DMS 273 (cell line): Measurements from ENCODE around the gene RHOJ.
"Not testable (repeated sequence)": the region's sequence is repeated elsewhere in the genome, so short reads cannot be mapped to it uniquely, and the experiment has no call there.

Experiments
- DNase-seq: peaks from one replicate; lab custom pipeline; 2025; ENCODE audit not compliant: unreplicated experiment; lab: John Stamatoyannopoulos, UW

Gene RHOJ

DNA sequence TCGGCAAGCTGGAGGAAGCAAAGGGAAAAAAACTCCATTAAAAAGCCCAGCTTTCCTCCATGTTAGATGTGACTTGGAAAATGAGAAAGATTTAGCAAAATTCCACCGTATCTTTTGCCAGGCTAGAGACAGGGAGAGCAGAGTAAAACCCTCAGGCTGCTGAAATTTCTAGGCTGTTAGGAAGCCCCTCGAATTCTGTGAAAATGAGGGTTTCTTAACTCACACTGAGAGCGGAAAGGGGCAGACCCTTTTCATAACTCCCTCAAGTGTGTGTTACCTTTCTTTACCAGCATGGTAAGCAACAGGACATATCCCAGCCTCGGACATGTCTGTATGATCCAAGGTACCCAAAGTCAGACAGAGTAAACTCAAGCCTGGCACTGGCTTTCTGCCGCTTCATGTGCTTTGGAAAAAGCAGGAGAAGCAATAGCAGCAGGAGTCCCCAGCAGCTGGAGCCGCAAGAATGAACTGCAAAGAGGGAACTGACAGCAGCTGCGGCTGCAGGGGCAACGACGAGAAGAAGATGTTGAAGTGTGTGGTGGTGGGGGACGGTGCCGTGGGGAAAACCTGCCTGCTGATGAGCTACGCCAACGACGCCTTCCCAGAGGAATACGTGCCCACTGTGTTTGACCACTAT, at the start of gene RHOJ:
TSS of gene RHOJ (plus strand) at position 37 of the 637 bp plus-strand sequence. CDS start at position 464, 427 bp downstream.
- no peak for DNase-seq

DNA sequence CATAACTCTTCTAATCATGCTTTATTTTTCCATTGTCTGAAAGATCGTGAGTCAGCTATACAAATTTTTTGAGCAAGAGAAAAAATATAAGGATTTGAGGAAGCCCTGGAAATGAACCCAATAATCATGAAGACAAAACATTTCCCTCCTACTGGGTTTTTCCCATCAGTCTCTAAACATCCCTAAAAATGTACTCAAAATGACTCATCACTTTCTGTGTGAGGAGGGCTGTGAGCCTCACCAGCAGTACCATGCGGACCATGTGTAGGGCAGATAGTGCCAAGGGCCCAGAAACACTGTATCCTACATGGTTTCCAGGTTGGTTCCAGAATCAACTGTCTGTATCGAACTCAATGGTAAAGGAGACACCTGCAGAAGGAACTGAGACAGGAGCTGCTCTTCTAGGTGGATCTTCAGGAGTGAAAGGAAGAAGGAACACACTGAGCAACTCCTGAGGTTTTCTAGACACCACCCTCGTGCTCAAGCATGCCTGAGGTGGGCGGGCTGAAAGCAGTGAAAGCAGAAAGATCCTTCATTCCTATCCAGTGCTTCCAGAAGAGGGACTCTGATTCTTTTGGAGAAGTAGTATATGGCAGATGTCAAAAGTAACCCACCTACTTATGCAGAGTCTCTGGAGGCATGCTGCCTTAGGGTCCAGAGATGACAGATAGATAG, 48.6 kb upstream of the RHOJ start:
- no peak for DNase-seq

DNA sequence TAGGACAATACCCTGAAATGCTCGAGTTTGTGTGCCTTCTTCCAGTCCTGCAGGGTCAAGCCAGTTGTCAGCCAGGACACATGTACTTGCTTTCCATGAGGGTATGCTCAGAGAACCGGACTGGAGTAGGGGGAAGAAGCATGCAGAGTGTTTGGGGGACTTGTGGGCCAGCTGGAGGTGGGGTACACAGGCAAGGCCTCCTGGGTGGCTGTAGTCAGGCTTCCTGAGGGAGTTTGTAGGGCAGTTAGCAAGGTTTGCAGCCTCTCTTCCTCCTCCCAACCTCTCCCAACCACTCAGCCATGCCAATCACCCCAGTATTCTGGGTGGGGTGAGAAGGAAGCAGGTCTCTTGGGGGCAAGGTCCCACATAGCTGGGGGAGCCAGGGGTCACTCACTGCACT, 47.0 kb upstream of the RHOJ start:
- no peak for DNase-seq

DNA sequence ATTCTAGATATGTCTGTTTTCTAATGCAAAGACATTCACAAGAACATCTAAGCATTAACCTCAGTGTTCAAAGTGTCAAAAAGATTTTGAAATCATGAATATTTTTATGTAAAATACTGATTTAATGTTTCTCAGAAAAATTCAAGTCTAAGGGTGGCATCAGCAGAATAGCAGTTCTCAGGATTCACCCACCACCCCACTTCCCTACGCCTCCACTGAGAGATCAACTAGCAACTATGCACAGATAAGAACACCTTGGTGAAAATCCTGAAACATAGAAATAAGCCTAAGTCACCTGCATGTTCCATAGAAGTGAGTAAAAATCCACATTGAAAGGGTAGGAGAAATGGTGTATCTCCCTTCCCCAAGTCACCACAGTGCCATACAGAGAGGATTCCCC, 40.9 kb upstream of the RHOJ start:
- no peak for DNase-seq

DNA sequence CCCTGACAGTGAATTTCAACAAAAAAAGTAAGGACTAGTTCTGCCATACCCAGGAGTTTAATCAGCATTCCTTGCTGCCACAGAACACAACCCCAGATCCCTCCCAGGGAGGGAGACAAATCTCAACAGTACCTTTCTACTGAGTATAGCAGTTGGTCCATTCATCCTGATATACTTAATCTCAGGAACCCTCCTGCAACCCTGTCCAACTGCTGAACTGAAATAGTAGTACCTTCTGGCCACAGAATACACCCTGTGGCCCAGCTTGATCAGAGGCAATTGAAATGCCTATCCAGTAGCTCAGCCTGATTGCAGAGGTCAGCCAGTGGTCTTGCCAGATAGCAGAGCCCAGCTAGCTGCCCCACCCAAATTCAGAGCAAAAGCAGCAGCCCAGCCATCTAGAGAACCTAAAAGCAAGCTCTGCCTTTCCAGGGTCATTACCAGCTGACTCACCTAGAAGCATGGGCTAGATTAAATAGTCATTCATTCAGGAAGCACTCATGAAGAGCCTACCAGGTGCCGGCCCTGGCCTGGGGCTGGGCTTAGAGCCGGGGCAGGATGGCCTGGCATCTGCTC, 40.0 kb upstream of the RHOJ start:
- no peak for DNase-seq

DNA sequence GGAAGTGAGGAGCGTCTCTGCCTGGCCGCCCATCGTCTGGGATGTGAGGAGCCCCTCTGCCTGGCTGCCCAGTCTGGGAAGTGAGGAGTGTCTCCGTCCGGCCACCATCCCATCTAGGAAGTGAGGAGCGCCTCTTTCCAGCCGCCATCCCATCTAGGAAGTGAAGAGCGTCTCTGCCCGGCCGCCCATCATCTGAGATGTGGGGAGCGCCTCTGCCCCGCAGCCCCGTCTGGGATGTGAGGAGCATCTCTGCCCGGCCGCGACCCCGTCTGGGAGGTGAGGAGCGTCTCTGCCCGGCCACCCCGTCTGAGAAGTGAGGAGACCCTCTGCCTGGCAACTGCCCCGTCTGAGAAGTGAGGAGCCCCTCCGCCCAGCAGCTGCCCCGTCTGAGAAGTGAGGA, 39.0 kb upstream of the RHOJ start:
- not testable (repeated sequence) for DNase-seq

DNA sequence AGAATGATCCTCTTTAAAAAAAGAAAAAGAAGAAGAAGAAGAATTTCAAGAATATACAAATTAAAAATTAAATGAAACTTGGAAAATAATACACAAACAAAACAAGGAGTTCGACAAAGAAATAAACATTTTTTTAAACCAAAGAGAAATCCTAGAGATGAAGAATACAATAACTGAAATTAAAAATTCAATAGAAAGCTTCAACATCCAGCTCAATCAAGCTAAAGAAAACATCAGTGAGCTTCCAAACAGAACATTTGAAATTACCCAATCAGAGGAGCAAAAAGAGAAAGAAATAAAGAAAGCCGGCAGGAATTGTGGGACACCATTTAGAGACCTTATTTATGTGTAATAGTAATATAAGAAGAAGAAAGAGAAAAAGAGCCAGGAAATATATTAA, 37.2 kb upstream of the RHOJ start:
- DNase-seq = no peak

DNA sequence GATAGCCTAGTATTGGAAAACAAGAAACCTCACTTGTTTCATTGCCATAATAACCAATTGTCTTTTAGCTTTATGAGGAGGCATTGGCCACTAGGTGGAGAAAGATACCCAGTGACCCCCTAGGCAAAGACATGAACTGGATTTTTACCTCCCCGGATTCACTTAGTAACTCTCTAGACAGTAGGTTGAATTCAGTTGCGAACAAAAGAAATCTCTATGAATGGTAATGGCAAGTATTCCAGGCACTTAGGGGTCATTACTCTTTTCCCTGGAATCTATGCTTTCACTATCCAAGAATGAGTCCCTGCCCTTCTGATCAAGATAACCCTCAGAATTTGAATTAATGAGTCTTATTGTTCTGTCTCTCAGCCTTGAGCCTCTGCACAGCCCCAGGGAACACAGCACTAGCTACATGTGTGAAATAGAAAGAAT, 29.5 kb upstream of the RHOJ start:
- DNase-seq = peak; percentile 55

DNA sequence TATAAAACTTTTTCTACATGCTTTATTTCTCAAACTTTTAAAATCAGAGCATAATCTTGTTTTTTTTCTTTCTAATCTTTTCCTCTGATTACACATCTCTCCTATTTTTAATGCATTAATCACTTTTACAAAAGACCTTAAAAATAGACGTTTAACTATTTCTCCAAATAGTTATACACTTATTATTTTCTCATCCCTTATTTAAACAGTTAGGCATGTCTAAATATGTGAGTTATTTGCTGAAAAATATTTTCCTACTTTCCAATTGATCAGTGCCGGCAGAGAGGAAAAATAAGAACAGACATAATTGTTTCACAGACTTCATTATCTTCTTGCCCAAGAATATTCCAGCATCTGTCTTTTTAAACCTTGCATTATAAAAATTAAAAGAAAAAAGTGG, 28.7 kb upstream of the RHOJ start:
- DNase-seq = no peak

DNA sequence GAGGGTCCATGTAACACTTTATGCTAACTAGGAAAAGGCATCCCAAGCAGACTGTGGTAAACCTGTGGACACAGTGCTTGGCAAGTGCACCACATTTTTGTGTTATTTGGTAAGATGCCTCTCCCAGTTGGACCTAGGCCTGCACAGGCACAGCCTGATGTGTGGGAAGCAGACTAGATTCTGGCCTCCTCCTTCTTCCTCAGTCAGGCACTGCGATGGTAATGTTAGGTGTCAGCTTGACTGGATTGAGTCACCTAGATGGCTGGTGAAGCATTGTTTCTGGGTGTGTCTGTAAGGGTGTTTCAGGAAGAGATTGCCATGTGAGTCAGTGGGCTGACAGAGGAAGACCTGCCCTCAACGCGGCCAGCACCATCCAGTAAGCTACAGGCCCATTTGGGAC, 25.3 kb upstream of the RHOJ start:
- DNase-seq = no peak

DNA sequence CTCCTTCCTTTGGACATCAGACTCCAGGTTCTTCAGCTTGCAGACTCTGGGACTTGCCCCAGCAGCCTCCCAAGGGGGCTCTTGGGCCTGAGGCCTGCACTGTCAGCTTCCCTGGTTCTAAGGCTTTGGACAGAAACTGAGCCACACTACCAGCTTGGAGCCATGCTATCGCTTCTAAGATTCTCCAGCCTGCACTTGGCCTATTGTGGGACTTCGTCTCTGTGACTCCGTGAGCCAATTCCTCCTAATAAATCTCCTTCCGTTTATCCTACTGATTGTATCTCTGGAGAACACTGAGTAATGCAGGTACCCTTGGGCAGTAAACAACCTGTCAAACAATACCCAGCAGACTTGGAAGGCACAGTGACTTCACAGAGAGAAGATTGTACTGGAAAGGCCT, 24.9 kb upstream of the RHOJ start:
- no peak for DNase-seq

DNA sequence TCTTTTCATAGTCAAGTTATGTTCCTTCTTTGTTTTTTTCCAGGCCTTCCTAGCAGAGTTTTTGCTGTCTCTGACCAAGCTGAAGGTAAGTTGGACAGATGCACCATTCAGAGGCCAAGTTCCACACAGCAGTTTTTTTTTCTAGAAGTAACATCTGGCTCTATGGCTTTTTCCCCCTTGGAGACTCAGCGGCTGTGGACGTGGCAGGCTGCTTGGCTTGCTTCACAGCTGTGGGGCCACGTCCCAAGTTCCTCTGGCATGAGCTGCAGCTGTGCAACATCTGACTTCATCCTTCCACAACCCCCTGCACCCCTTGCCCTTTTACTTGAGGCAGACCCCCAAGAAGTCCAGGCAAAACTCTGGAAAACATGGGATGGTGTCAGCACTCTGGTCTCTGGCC, 24.2 kb upstream of the RHOJ start:
- DNase-seq = no peak

DNA sequence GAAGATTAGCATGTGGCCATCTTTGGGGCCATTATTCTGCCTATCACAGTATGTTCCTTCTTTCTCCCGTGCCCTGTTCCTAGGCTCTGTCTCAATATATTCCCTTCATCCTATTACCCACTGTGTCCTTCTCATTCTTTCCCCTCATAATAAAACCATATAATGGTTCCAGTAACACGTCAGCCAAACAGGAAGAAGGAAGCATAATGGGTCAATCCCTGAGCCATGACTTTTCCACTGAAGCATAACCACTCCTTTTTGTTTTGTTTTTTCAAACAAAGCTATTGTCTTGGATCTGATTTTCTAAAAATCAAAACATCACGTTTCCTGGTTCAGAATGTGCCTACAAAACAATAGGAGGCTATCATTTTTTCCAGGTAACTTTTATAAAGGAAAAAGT, 21.3 kb upstream of the RHOJ start:
- no peak for DNase-seq

DNA sequence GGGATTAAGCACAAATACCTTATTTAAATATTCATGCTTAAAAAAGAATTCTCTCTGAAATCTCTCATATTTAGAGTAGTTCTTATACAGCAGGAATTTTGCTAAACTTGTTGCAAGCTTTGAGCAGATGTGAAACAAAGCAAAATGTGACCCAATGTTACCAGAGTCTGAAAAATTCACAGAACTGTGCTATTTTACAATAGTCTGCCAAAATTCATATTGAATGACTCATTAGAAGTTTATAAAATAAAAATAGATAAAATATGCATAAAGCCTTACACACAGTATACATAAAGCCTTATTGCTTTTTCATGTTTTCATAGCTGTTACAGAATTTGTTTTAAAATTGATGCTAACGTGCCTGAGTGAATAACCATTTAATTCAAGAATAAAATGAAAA, 17.8 kb upstream of the RHOJ start:
- no peak for DNase-seq

DNA sequence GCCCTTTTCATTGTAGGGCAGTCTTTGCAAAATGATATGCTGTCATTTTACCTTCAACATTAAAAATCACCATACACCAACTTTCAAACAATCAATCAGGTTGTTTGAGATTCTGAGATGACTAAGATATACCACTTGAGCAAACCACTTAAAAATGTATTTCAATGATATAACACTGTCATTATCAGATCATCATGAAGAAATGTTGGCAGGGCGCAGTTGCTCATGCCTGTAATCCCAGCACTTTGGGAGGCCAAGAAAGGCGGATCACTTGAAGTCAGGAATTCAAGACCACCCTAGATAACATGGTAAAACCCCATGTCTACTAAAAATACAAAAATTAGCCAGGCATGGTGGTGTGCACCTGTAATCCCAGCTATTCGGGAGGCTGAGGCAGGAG, 13.0 kb upstream of the RHOJ start:
- no peak for DNase-seq

DNA sequence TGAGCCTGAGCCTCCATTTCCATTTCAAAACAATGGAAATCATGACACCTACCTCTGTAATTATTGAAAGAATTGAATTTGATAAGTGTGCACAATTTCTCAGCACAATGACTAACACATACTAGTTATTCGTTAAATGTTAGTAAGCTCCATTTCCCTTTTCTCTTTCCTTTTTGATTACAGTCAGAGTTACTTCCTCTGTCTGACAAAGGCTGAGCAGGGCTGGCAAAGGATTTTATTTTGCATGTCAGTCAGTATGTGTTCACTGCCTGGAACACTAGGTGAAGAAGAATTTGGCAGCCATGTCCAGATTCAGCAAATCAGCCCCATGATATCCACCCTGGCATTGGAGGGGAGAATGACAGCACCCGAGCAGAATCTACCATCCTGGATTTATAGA, 12.2 kb upstream of the RHOJ start:
- no peak for DNase-seq

DNA sequence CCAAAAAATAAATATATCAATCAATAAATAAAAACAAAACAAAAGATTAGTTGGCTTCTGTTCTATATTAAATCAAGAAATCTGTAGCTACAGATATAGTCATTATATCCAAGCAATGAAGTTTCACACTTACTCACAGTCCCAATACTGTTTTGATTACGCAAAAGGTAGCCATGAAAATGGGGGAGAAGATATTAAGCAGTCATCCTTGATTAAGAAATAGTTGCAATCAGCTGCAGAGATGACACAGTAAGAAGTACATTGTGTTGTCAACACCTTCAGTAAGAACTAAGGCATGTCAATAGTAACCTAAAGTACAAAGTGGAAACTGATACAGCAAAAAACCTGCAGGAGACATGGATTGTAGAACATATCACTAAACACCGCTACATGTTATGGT, 11.0 kb upstream of the RHOJ start:
- DNase-seq = no peak

DNA sequence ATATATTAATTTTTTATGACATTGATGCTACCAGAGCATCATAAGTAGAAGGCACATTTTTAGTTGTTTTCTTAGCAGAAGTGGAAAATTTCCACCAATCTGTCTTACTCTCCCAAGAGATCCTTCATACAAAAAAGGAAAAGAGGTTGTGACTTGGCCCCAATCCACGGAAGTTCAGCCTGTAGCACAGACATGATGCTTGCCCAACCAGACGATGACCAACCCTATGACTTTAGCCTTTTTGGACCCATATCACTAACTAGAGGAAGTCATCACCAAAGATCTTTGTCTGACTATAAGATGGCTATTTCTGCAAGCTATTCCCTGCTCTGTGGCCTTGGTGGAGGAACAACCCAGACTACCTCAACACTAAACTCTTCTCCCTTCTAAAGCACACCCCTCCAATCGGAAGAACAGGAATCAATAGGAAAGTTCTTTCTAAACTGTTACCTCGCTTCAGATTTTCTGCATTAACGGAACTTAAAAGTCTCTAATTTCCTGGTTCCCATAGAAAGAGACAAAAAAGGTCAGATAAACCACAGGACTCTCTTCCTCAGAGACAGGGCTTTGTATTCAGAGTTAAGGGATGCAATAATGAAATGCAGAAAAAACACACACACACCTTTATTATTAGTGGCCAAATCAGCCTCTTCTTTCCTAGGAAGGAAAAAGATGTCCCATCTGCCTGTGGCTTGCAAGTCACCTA, 4.1 kb upstream of the RHOJ start:
- no peak for DNase-seq

DNA sequence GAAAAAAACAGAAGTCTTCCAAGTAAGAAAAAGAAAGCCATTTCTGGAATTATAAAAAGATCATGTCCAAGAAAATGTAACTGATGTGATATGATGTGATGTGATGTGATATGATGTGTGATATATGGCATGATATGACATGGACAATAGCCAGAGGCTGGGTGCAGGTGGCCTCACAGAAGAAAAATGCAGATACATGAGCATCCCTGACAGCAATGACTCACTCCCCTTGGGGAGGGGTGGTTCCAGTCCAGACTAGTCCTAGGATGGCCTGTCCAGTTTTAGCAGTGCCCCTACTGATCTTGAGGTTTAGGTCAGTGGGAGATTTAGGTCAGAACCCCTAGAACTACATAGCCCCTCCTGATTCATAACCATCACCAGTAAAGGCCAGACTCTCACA, 3.5 kb upstream of the RHOJ start:
- DNase-seq = no peak

DNA sequence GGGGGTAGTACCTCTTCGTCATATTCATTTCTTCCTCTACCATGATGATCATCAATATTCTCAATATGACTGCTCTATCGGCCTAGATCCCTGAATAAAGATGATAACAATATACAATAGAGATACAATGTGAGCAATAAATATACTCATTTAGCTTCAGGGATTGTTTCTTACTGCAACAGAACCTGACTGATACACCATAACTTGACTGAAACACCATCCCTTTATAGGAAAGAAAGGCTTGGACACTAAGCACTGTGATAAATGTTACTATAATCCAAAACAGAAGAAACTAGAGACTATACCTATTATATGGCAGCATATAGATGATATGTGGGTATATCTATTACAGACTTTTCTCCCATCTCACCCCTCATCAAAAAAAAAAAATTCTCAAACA, 1.2 kb upstream of the RHOJ start:
- DNase-seq = no peak

DNA sequence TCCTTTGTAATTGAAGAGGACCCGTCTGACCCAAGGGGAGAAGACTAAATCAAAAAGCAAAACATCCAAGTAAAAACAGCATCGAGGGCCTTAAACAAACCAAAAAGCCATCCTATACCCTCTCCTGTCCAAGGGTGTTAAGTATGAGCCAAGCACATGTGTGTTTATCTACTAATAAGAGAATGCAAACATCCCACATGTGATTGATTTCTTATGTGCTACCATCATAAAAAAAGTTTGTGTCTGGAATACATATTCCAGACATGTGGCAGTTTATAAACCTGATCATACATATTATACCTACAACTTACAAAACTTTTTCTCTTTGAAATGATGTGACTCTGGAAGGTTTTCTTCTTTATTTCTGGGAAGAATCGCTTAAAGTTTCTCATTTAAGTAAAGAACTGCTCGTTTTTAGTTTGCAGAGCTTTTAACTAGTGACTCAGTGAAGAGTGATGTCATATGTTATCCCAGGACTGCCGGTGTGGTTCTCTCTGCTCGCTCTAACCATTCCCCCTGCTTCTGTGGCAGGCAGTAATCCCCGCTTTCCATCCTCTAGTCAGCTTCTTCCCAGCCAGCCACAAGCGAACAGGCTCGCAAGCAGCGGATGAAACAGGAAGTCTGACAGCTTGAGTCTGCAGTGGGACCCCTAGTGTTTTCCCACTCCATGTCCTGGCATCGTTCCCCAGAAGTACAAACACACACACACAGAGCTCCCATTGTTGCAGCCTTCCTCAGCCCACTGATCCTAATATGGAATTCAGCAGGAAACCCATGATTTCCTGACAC, 431 bp upstream of the RHOJ start:
- peak; percentile 43 for DNase-seq
